Uterine smooth muscle cell (primary cell): ENCODE data around the gene ZBTB49. TPM values are rescaled to one million over a fixed set of nuclear protein-coding genes. Genes with fewer than 3 reads are reported as not detected.

Experiments
- total RNA-seq: library from RNA; depleted of rRNA; stranded (reverse); fragments of >200 nt; gene quantifications from 2 replicates; pipeline ENCODE4 v1.2.3, GENCODE V29; 2014

Gene ZBTB49
- 4.1 and 7.0 TPM in 2 replicates for total RNA-seq

GRCh38 chr4:4289941-4290850 is at the start of gene ZBTB49, which contains the start of gene LYAR:
Gene ZBTB49, plus strand, starts transcription at chr4:4290251. Its CDS starts 9,695 bp downstream, at chr4:4299946.
Gene LYAR, minus strand, starts transcription at chr4:4290154. Its CDS starts 6,412 bp downstream, at chr4:4283742.

GRCh38 chr4:4248029-4248884 is 41.8 kb upstream of the ZBTB49 start, which contains the start of gene TMEM128:
Gene TMEM128, minus strand, starts transcription at chr4:4248223. Its CDS starts 21 bp downstream, at chr4:4248202.

Other genes starting within 250 kb of the ZBTB49 start
- gene OTOP1, start 63.3 kb upstream of the ZBTB49 start, total RNA-seq: not detected in 2 replicates
- 27.9 and 28.7 TPM in 2 replicates for gene TMEM128, start 42.0 kb upstream of the ZBTB49 start, total RNA-seq
- 14.0 and 28.7 TPM in 2 replicates for gene LYAR, start 97 bp upstream of the ZBTB49 start, total RNA-seq
- gene NSG1, start 96.9 kb downstream of the ZBTB49 start, total RNA-seq: 0.44 TPM in 1 of 2 replicates, not detected in the other